Common myeloid progenitor, CD34-positive (primary cell): ENCODE results near the gene DAB2.
"Not testable (repeated sequence)": the region's sequence is repeated elsewhere in the genome, so short reads cannot be mapped to it uniquely, and the experiment has no call there.

Experiments
- CTCF ChIA-PET: fragments of 350-600 bp; sonication (Branson Sonifier 250); formaldehyde crosslinking; loops from one replicate; lab custom pipeline; 2021; ENCODE audit warnings: antibody characterized with exemption; lab: Charles Lee
- POLR2A ChIA-PET: fragments of 350-600 bp; sonication (Branson Sonifier 250); formaldehyde crosslinking; loops from one replicate; lab custom pipeline; 2021; ENCODE audit warnings: antibody characterized with exemption; lab: Charles Lee
- DNase-seq, 3 donors: peaks; one replicate each; pipeline versions ENCODE4 v3.0.0 to v3.0.0-alpha.2; 2013
- H3K27ac ChIP-seq, 2 experiments: 1 replicate in 1 of 2; 2 replicates in 1 of 2; pipeline ENCODE4 v1.7.0; 2013; ENCODE audit warnings: inconsistent platforms in 2 of 2, low read length in 2 of 2, mild to moderate bottlenecking in 2 of 2, low read depth in 1 of 2, moderate library complexity in 1 of 2; ENCODE audit not compliant: severe bottlenecking in 2 of 2, insufficient read depth in 1 of 2, poor library complexity in 1 of 2
- H3K27me3 ChIP-seq, 5 experiments: replicated peaks in 2 of 5; 1 replicate in 3 of 5; 2 replicates in 2 of 5; pipeline versions ENCODE4 v1.6.1 to v1.7.0; 2013; ENCODE audit warnings: low read length in 4 of 5, mild to moderate bottlenecking in 2 of 5, moderate library complexity in 2 of 5, inconsistent platforms in 1 of 5; ENCODE audit not compliant: insufficient read depth in 5 of 5, control insufficient read depth in 4 of 5
- H3K36me3 ChIP-seq, 4 experiments: 1 replicate in 2 of 4; 2 replicates in 2 of 4; pipeline versions ENCODE4 v1.6.1 to v1.7.0; 2013; ENCODE audit warnings: low read length in 3 of 4, control low read depth in 1 of 4, mild to moderate bottlenecking in 1 of 4; ENCODE audit not compliant: control insufficient read depth in 4 of 4, insufficient read depth in 4 of 4
- H3K4me1 ChIP-seq, 4 experiments: 1 replicate in 3 of 4; 2 replicates in 1 of 4; pipeline versions ENCODE4 v1.6.1 to v1.7.1; 2013; ENCODE audit warnings: low read length in 3 of 4, mild to moderate bottlenecking in 3 of 4, control low read depth in 1 of 4, inconsistent platforms in 1 of 4, moderate library complexity in 1 of 4; ENCODE audit not compliant: control insufficient read depth in 4 of 4, insufficient read depth in 4 of 4; ENCODE audit errors: control extremely low read depth in 1 of 4
- H3K4me3 ChIP-seq, 7 experiments: 1 replicate in 4 of 7; 2 replicates in 3 of 7; pipeline versions ENCODE4 v1.5.1 to v1.7.0; 2013; ENCODE audit warnings: mild to moderate bottlenecking in 7 of 7, low read length in 6 of 7, moderate library complexity in 6 of 7, inconsistent platforms in 2 of 7, low read depth in 2 of 7, control low read depth in 1 of 7; ENCODE audit not compliant: insufficient read depth in 4 of 7, control insufficient read depth in 1 of 7; ENCODE audit errors: extremely low read depth in 1 of 7
- H3K9me3 ChIP-seq, 5 experiments: 1 replicate in 4 of 5; 2 replicates in 1 of 5; pipeline versions ENCODE4 v1.6.1 to v1.7.1; 2013; ENCODE audit warnings: low read length in 4 of 5, mild to moderate bottlenecking in 2 of 5, inconsistent platforms in 1 of 5, low read depth in 1 of 5, moderate library complexity in 1 of 5; ENCODE audit not compliant: control insufficient read depth in 4 of 5, insufficient read depth in 2 of 5; ENCODE audit errors: control extremely low read depth in 1 of 5
- WGBS: methylation state at CpG from one replicate; pipeline ENCODE4 v1.1.5; 2013; ENCODE audit not compliant: insufficient coverage; 5-methylcytosine and 5-hydroxymethylcytosine counted together

Gene DAB2

GRCh38 chr5:39405083-39405843 lies 19.5 kb downstream of the DAB2 start:
- peaks cover 0 to 12% (median 4%) of the 10 kb centered on the region in 4 experiments for H3K4me1 ChIP-seq
- H3K4me3 ChIP-seq: no peak overlapping the region
- CTCF ChIA-PET: interaction anchor here (1.2 to 1.4 kb wide), 2 partner anchors 10 to 18 kb away, joined by 3 to 4 read pairs; no protein-coding TSS in a partner anchor
- DNase-seq: no peak
- H3K9me3 ChIP-seq: no peaks in the 10 kb centered on the region
- H3K27me3 ChIP-seq: no peaks in the 10 kb centered on the region
- peaks cover 0 to 2% (median 0%) of the 10 kb centered on the region in 4 experiments for H3K36me3 ChIP-seq
- WGBS: 100% methylated on average over 1 of the region's 5 CpGs
- H3K27ac ChIP-seq: no peak overlapping the region
- POLR2A ChIA-PET: no interaction called here

- H3K9me3 ChIP-seq, DNase-seq, H3K4me3 ChIP-seq, H3K27me3 ChIP-seq, H3K36me3 ChIP-seq, H3K27ac ChIP-seq: not testable (repeated sequence)
- peaks cover 7 to 27% (median 17%) of the 10 kb centered on the region in 4 experiments for H3K4me1 ChIP-seq
- POLR2A ChIA-PET: interaction anchor here (0.6 kb wide), 1 partner anchor 119 kb away, joined by 5 read pairs; no protein-coding TSS in a partner anchor
- CTCF ChIA-PET: interaction anchor here (1.1 to 1.4 kb wide), 2 partner anchors 15 to 28 kb away, joined by 3 read pairs; no protein-coding TSS in a partner anchor
- 100% methylated on average over 2 of the region's 3 CpGs for WGBS
Observed at GRCh38 chr5:39403761-39404160, 21.0 kb downstream of the DAB2 start.

- CTCF ChIA-PET: interaction anchor here (1.7 to 6.5 kb wide), 3 partner anchors 22 to 169 kb away, joined by 5 to 39 read pairs (median 10); partner anchors contain the start of gene DAB2
- H3K4me1 ChIP-seq: peaks cover 15 to 38% (median 25%) of the 10 kb centered on the region in 4 experiments
Observed at GRCh38 chr5:39402140-39402539, 22.6 kb downstream of the DAB2 start.

GRCh38 chr5:39400713-39401578 lies 23.8 kb downstream of the DAB2 start:
- ChIA-PET CTCF (interaction anchor here (1.3 to 6.5 kb wide), 3 partner anchors 23 to 147 kb away, joined by 4 to 39 read pairs (median 10); partner anchors contain the start of gene DAB2), POLR2A (no interaction called here)
- no peak for DNase-seq
- Histone ChIP-seq H3K27me3 (no peaks in the 10 kb centered on the region), H3K4me3 (no peak overlapping the region), H3K9me3 (no peaks in the 10 kb centered on the region), H3K4me1 (peaks cover 15 to 38% (median 25%) of the 10 kb centered on the region in 4 experiments), H3K27ac (peak overlapping the region in 1 of 2 experiments; percentile 15), H3K36me3 (peaks cover 0 to 3% (median under 1%) of the 10 kb centered on the region in 4 experiments)
- 97% methylated on average over 3 of the region's 5 CpGs for WGBS

More at GRCh38 chr5:39402140-39402539, 22.6 kb downstream of the DAB2 start:
- H3K27me3 ChIP-seq, H3K9me3 ChIP-seq, DNase-seq, H3K27ac ChIP-seq, H3K36me3 ChIP-seq, POLR2A ChIA-PET, H3K4me3 ChIP-seq: not testable (repeated sequence)

GRCh38 chr5:39399135-39400036 lies 25.4 kb downstream of the DAB2 start:
- Histone ChIP-seq H3K9me3 (no peaks in the 10 kb centered on the region), H3K4me1 (peaks cover 15 to 38% (median 25%) of the 10 kb centered on the region in 4 experiments), H3K27me3 (no peaks in the 10 kb centered on the region), H3K4me3 (peak overlapping the region in 4 of 7 experiments; percentile 5 to 48 (median 34)), H3K27ac (peak overlapping the region; percentile 30 to 74), H3K36me3 (peaks cover 0 to 3% (median 0%) of the 10 kb centered on the region in 4 experiments)
- POLR2A ChIA-PET: interaction anchor here (0.6 to 1.4 kb wide), 2 partner anchors 26 to 45 kb away, joined by 3 to 7 read pairs; partner anchors contain the start of gene DAB2
- DNase-seq: peak; percentile 74 to 92 (median 85)
- CTCF ChIA-PET: interaction anchor here (0.9 to 6.5 kb wide), 9 partner anchors 9 to 182 kb away, joined by 3 to 39 read pairs (median 4); partner anchors contain the start of gene DAB2
- WGBS: 0% methylated on average over 1 of the region's 1 CpG

- POLR2A ChIA-PET: no interaction called here
- no peaks in the 10 kb centered on the region for H3K27me3 ChIP-seq
- H3K9me3 ChIP-seq: no peaks in the 10 kb centered on the region
- H3K4me1 ChIP-seq: peaks cover 15 to 38% (median 25%) of the 10 kb centered on the region in 4 experiments
- 96% methylated on average over 3 of the region's 3 CpGs for WGBS
- no peak overlapping the region for H3K4me3 ChIP-seq
- peaks cover 0 to 3% (median 1%) of the 10 kb centered on the region in 4 experiments for H3K36me3 ChIP-seq
- CTCF ChIA-PET: interaction anchor here (1.6 to 6.5 kb wide), 4 partner anchors 20 to 151 kb away, joined by 4 to 39 read pairs (median 17); partner anchors contain the start of gene DAB2
- no peak for DNase-seq
- H3K27ac ChIP-seq: no peak overlapping the region
Observed at GRCh38 chr5:39396843-39397242, 27.9 kb downstream of the DAB2 start.
